Activated B cell treated with CpG ODN at 0.5 μM for 24 hours (primary cell): ENCODE results near the gene OR1N1. TPM values are rescaled to one million over a fixed set of nuclear protein-coding genes. Genes with fewer than 3 reads are reported as not detected.

ENCODE experiments used
- ATAC-seq: fragments of 200-7000 bp; cut with Tn5 transposase; one replicate; pipeline ENCODE4 v1.10.0; 2021; ENCODE audit warnings: low read depth, mild to moderate bottlenecking, moderate library complexity
- CTCF ChIA-PET: fragments of 350-600 bp; sonication (Branson Sonifier 250); formaldehyde crosslinking; loops from one replicate; lab custom pipeline; 2021; ENCODE audit warnings: antibody characterized with exemption; lab: Charles Lee
- POLR2A ChIA-PET: fragments of 350-600 bp; sonication (Branson Sonifier 250); formaldehyde crosslinking; loops from one replicate; lab custom pipeline; 2021; ENCODE audit warnings: antibody characterized with exemption; lab: Charles Lee
- DNase-seq: peaks from one replicate; pipeline ENCODE4 v3.0.0; 2022
- H3K27ac Mint-ChIP-seq: one replicate; pipeline ENCODE4 v1.8.0; 2020; ENCODE audit warnings: mixed read lengths
- H3K27me3 Mint-ChIP-seq: one replicate; pipeline ENCODE4 v1.8.0; 2021; ENCODE audit warnings: mixed read lengths
- H3K36me3 Mint-ChIP-seq: one replicate; pipeline ENCODE4 v1.8.0; 2021; ENCODE audit warnings: low read depth, mixed read lengths
- H3K4me1 Mint-ChIP-seq: one replicate; pipeline ENCODE4 v1.8.0; 2021; ENCODE audit warnings: mixed read lengths
- H3K4me3 Mint-ChIP-seq: one replicate; pipeline ENCODE4 v1.8.0; 2020; ENCODE audit warnings: mild to moderate bottlenecking, mixed read lengths
- H3K9me3 Mint-ChIP-seq: one replicate; pipeline ENCODE4 v1.8.0; 2020; ENCODE audit warnings: mixed read lengths
- intact Hi-C: fragments of 100-400 bp; cut with micrococcal nuclease; formaldehyde crosslinking; loops from one replicate; pipeline ENCODE4 v1.15.1; 2024
- total RNA-seq: library from RNA; stranded (reverse); gene quantifications from 2 replicates; pipeline ENCODE4 v1.2.3, GENCODE V29; 2022
- TF ChIP-seq, protein P1 (sequence below): fragments of 200-600 bp; IDR thresholded peaks from one replicate; pipeline ENCODE4 v1.8.0; 2022; ENCODE audit warnings: antibody characterized with exemption, mild to moderate bottlenecking

Gene OR1N1
- total RNA-seq, 1 donor from 2014 or later = not detected

- Mint-ChIP-seq H3K36me3 (no peaks in the 10 kb centered on the region), H3K4me1 (no peaks in the 10 kb centered on the region), H3K4me3 (no peak overlapping the region), H3K9me3 (no peaks in the 10 kb centered on the region), H3K27me3 (peaks cover 20% of the 10 kb centered on the region), H3K27ac (no peak overlapping the region)
- DNase-seq = no peak
- CTCF ChIA-PET = no interaction called here
- TF ChIP-seq, protein P1, sequence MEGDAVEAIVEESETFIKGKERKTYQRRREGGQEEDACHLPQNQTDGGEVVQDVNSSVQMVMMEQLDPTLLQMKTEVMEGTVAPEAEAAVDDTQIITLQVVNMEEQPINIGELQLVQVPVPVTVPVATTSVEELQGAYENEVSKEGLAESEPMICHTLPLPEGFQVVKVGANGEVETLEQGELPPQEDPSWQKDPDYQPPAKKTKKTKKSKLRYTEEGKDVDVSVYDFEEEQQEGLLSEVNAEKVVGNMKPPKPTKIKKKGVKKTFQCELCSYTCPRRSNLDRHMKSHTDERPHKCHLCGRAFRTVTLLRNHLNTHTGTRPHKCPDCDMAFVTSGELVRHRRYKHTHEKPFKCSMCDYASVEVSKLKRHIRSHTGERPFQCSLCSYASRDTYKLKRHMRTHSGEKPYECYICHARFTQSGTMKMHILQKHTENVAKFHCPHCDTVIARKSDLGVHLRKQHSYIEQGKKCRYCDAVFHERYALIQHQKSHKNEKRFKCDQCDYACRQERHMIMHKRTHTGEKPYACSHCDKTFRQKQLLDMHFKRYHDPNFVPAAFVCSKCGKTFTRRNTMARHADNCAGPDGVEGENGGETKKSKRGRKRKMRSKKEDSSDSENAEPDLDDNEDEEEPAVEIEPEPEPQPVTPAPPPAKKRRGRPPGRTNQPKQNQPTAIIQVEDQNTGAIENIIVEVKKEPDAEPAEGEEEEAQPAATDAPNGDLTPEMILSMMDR = no peak
- POLR2A ChIA-PET = no interaction called here
- intact Hi-C loops = loop anchor here (10.0 kb wide), 1 partner anchor 62 kb away; no protein-coding TSS in a partner anchor
- ATAC-seq = no peak
Observed at GRCh38 chr9:122506964-122507363, 20.1 kb downstream of the OR1N1 start.

DNA sequence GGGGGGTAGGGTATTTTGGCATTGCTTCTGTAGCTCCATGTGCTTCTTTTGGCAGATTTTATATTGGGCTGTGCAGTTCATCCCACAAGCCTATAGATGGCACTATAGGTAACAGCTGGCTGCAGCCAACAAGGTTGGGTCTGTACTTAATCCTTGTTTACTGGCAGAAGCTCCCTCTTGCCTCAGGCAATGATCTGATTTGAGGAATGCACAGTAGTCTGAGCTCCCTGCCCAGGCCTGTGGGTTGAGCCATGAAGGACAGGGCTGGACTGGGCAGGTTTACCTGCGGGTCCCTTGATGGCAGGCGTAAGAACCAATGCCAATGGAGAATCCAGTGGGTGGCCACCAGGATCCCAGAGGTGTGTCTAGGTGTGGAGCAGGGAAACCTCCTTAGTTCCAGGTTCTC, 28.2 kb downstream of the OR1N1 start:
- Mint-ChIP-seq H3K9me3 (peaks cover 13% of the 10 kb centered on the region), H3K36me3 (no peaks in the 10 kb centered on the region), H3K27me3 (peaks cover 40% of the 10 kb centered on the region), H3K4me3 (no peak overlapping the region), H3K27ac (no peak overlapping the region), H3K4me1 (no peaks in the 10 kb centered on the region)
- ChIA-PET POLR2A (no interaction called here), CTCF (interaction anchor here (0.7 to 1.6 kb wide), 6 partner anchors 12 to 310 kb away, joined by 3 to 5 read pairs (median 4); partner anchors contain the start of gene OR1N1)
- ATAC-seq (peak; percentile 52), DNase-seq (no peak)
- intact Hi-C loops = no loop called here
- TF ChIP-seq, protein P1 = no peak

DNA sequence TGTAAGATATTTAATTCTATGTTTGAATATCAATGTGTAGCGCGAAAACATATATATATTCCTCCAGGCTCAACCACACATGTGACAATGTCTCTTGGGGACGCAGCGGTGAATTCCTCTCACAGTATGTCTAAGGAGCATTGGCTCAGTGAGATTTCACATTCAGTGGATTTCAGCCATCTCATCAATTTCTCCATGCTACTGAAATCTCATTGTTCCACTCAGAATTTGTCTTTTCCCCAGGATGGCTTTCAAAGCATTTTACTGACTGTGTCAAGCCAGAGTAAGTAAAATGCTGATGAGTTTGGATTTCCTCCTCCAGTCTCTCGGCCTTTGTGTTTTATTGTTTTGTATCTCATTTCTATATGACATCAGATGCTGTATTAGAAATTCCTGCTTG, 48.0 kb downstream of the OR1N1 start:
- no peaks in the 10 kb centered on the region for H3K4me1 Mint-ChIP-seq
- no peaks in the 10 kb centered on the region for H3K9me3 Mint-ChIP-seq
- no peak overlapping the region for H3K4me3 Mint-ChIP-seq

GRCh38 chr9:122477826-122478225, 49.3 kb downstream of the OR1N1 start, which contains the start of gene OR1J1:
TSS of gene OR1J1 (minus strand) at chr9:122477926. CDS start at chr9:122477926, 0 bp downstream.
- POLR2A ChIA-PET = no interaction called here
- H3K4me3 Mint-ChIP-seq = no peak within 1 kb of the TSS
- TF ChIP-seq, protein P1 = no peak
- ATAC-seq (no peak), DNase-seq (no peak)
- CTCF ChIA-PET = no interaction called here
- no peak within 1 kb of the TSS for H3K27ac Mint-ChIP-seq
- intact Hi-C loops = no loop called here
- H3K27me3 Mint-ChIP-seq = peaks cover 47% of the 10 kb centered on the region
- no peaks in the 10 kb centered on the region for H3K36me3 Mint-ChIP-seq
- no peaks in the 10 kb centered on the region for H3K4me1 Mint-ChIP-seq
- no peaks in the 10 kb centered on the region for H3K9me3 Mint-ChIP-seq

More for the DNA sequence above, 48.0 kb downstream of the OR1N1 start:
- DNase-seq (no peak), ATAC-seq (no peak)
- TF ChIP-seq, protein P1 = no peak
- Mint-ChIP-seq H3K27ac (no peak overlapping the region), H3K27me3 (peaks cover 40% of the 10 kb centered on the region), H3K36me3 (no peaks in the 10 kb centered on the region)
- ChIA-PET CTCF (interaction anchor here (1.4 kb wide), 1 partner anchor 20 kb away, joined by 5 read pairs; no protein-coding TSS in a partner anchor), POLR2A (no interaction called here)
- intact Hi-C loops = no loop called here

GRCh38 chr9:122477346-122477745, 49.7 kb downstream of the OR1N1 start:
- H3K4me1 Mint-ChIP-seq = no peaks in the 10 kb centered on the region
- ChIA-PET CTCF (no interaction called here), POLR2A (no interaction called here)
- no peaks in the 10 kb centered on the region for H3K9me3 Mint-ChIP-seq
- intact Hi-C loops = no loop called here
- DNase-seq = no peak
- no peaks in the 10 kb centered on the region for H3K36me3 Mint-ChIP-seq
- H3K27me3 Mint-ChIP-seq = peaks cover 47% of the 10 kb centered on the region
- no peak for ATAC-seq
- H3K4me3 Mint-ChIP-seq = no peak overlapping the region
- TF ChIP-seq, protein P1 = no peak
- no peak overlapping the region for H3K27ac Mint-ChIP-seq

Other genes starting within 250 kb of the OR1N1 start
- 8.9 and 9.4 TPM in 2 replicates for gene PTGS1, start 156.3 kb downstream of the OR1N1 start, total RNA-seq
- gene OR1J1, start 49.4 kb downstream of the OR1N1 start, total RNA-seq = not detected in 2 replicates
- gene OR1J2, start 16.5 kb downstream of the OR1N1 start, total RNA-seq = not detected in 2 replicates
- not detected in 2 replicates for gene OR1J4, start 8.2 kb downstream of the OR1N1 start, total RNA-seq
- gene OR1N2, start 25.8 kb upstream of the OR1N1 start, total RNA-seq = not detected in 2 replicates
- not detected in 2 replicates for gene OR1L8, start 56.1 kb upstream of the OR1N1 start, total RNA-seq
- not detected in 2 replicates for gene OR1Q1, start 87.4 kb upstream of the OR1N1 start, total RNA-seq
- gene OR1B1, start 130.3 kb upstream of the OR1N1 start, total RNA-seq = not detected in 2 replicates
- not detected in 2 replicates for gene OR1L1, start 134.4 kb upstream of the OR1N1 start, total RNA-seq
- not detected in 2 replicates for gene OR1L3, start 147.8 kb upstream of the OR1N1 start, total RNA-seq
- gene OR1L4, start 196.7 kb upstream of the OR1N1 start, total RNA-seq = not detected in 2 replicates
- not detected in 2 replicates for gene OR1L6, start 215.0 kb upstream of the OR1N1 start, total RNA-seq